Measurements from ENCODE around the gene UPB1.

Gene UPB1

GRCh38 chr22:24494528-24495364, at the start of gene UPB1:
UPB1 (plus strand) TSS chr22:24495332; CDS start chr22:24495404, 72 bp downstream.
- no peak for DNase-seq

GRCh38 chr22:24445481-24446259, 49.5 kb upstream of the UPB1 start:
- DNase-seq: no peak

- DNase-seq: no peak
Observed at GRCh38 chr22:24446260-24446611, 48.9 kb upstream of the UPB1 start.

GRCh38 chr22:24450610-24451009, 44.5 kb upstream of the UPB1 start:
- peak; percentile 17 for DNase-seq

- no peak for DNase-seq
Observed at GRCh38 chr22:24451162-24451561, 44.0 kb upstream of the UPB1 start.

GRCh38 chr22:24453853-24454252, 41.3 kb upstream of the UPB1 start:
- no peak for DNase-seq

- DNase-seq: no peak
Observed at GRCh38 chr22:24455039-24455438, 40.1 kb upstream of the UPB1 start.

- DNase-seq: peak; percentile 50
Observed at GRCh38 chr22:24455751-24456426, 39.2 kb upstream of the UPB1 start.

- no peak for DNase-seq
Observed at GRCh38 chr22:24457894-24458420, 37.2 kb upstream of the UPB1 start.

GRCh38 chr22:24459911-24460310, 35.2 kb upstream of the UPB1 start:
- no peak for DNase-seq

GRCh38 chr22:24460418-24461089, 34.6 kb upstream of the UPB1 start:
- no peak for DNase-seq

GRCh38 chr22:24463071-24463760, 31.9 kb upstream of the UPB1 start:
- no peak for DNase-seq

- DNase-seq: no peak
Observed at GRCh38 chr22:24465566-24465965, 29.6 kb upstream of the UPB1 start.

- no peak for DNase-seq
Observed at GRCh38 chr22:24465975-24466374, 29.2 kb upstream of the UPB1 start.

- peak; percentile 17 for DNase-seq
Observed at GRCh38 chr22:24466716-24467328, 28.3 kb upstream of the UPB1 start.

GRCh38 chr22:24467340-24467739, 27.8 kb upstream of the UPB1 start:
- no peak for DNase-seq

- no peak for DNase-seq
Observed at GRCh38 chr22:24471570-24471969, 23.6 kb upstream of the UPB1 start.

GRCh38 chr22:24473284-24473683, 21.8 kb upstream of the UPB1 start:
- DNase-seq: peak; percentile 17

- no peak for DNase-seq
Observed at GRCh38 chr22:24474221-24474620, 20.9 kb upstream of the UPB1 start.

- no peak for DNase-seq
Observed at GRCh38 chr22:24474649-24475255, 20.4 kb upstream of the UPB1 start.

GRCh38 chr22:24481641-24482040, 13.5 kb upstream of the UPB1 start:
- DNase-seq: no peak

All from hematopoietic multipotent progenitor cell treated with erythropoietin and hydrocortisone succinate and interleukin-3 and kit ligand, for 8 days (in vitro differentiated cells).